ENCODE data around the gene LPCAT3.

DNA sequence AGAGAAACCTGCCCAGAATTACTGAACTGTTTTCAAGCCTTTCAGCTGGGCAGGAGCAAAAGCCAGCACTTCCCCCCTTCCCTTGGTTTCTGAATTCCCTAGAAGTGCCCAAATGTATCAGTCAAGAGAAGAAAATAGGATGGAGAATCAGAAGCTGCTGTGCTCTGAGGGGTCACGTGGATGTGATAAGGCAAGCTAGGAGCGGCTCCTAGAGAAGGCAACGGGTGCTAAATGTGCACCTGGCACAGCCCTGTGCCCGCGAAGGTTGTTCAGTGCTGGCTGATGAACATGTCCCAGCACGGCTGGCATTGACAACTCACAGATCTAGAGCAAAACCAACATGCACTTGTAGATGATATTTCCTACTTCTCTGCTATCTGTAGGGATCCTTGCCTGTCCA is 39.3 kb downstream of the LPCAT3 start:
- TF ChIP-seq EZH2 (IDR thresholded peaks at IDR 0.05) (no peak), EZH2phosphoT487 (IDR thresholded peaks at IDR 0.05; ENCODE audit: borderline replicate concordance) (no peak)
- TF ChIP-seq, protein P1, sequence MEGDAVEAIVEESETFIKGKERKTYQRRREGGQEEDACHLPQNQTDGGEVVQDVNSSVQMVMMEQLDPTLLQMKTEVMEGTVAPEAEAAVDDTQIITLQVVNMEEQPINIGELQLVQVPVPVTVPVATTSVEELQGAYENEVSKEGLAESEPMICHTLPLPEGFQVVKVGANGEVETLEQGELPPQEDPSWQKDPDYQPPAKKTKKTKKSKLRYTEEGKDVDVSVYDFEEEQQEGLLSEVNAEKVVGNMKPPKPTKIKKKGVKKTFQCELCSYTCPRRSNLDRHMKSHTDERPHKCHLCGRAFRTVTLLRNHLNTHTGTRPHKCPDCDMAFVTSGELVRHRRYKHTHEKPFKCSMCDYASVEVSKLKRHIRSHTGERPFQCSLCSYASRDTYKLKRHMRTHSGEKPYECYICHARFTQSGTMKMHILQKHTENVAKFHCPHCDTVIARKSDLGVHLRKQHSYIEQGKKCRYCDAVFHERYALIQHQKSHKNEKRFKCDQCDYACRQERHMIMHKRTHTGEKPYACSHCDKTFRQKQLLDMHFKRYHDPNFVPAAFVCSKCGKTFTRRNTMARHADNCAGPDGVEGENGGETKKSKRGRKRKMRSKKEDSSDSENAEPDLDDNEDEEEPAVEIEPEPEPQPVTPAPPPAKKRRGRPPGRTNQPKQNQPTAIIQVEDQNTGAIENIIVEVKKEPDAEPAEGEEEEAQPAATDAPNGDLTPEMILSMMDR (IDR thresholded peaks at IDR 0.05 in 2 of 3, conservative IDR thresholded peaks at IDR 0.05 in 1 of 3; ENCODE audit: borderline replicate concordance in 1 of 3, insufficient read depth in 1 of 3, low read depth in 2 of 3, low read length in 2 of 3) = no peak

Data from HCT116 (cell line).